HG03342 (cell line): Measurements from ENCODE around the gene CTH.
"Not testable (repeated sequence)": the region's sequence is repeated elsewhere in the genome, so short reads cannot be mapped to it uniquely, and the experiment has no call there.

Experiments
- ATAC-seq: cut with Tn5 transposase; IDR thresholded peaks from one replicate; pipeline ENCODE4 v1.9.1; 2021; ENCODE audit warnings: mild to moderate bottlenecking, moderate library complexity; ENCODE audit not compliant: unreplicated experiment

Gene CTH

GRCh38 chr1:70410604-70411359 lies at the start of gene CTH:
CTH (plus strand) TSS chr1:70411268; CDS start chr1:70411416, 148 bp downstream.
- peak; percentile 95 for ATAC-seq

GRCh38 chr1:70361727-70362398 lies 49.2 kb upstream of the CTH start:
- no peak for ATAC-seq

DNA sequence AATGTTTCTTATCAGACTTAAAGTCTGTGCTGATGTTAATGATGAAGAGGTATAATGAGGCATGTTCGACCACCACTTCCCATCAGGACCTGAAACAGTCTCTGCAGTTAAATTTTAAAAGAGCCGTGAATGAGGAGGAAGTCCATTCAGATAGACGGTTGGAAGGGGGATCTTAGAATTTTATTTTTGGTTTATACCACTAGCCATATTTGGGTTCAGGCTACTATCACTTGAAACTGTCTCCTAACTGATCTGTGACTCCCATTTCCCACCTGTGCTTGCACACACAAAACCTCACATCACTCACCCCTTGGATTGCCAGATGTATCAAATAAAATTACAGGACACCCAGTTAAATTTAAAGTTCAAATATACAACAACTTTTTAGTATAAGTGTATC lies 46.6 kb upstream of the CTH start:
- no peak for ATAC-seq

DNA sequence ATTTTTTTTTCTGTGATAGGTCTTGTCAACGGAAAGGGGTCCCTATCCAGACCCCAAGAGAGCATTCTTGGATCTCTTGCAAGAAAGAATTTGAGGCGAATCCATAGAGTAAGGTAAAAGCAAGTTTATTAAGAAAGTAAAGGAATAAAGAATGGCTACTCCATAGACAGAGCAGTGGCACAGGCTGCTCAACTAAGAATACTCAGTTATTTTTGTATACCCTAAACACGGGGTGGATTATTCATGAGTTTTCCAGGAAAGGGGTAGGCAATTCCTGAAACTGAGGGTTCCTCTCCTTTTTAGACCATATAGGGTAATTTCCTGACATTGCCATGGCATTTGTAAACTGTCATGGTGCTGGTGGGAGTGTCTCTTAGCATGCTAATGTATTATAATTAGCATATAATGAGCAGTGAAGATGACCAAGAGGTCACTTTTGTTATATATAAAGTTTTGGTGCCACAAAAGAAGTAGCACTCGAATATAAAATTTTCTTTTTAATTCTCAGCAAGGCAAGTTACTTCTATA lies 44.6 kb upstream of the CTH start:
- ATAC-seq, result not testable (repeated sequence)

GRCh38 chr1:70366997-70367396 lies 44.1 kb upstream of the CTH start:
- not testable (repeated sequence) for ATAC-seq

GRCh38 chr1:70367397-70367796 lies 43.7 kb upstream of the CTH start:
- not testable (repeated sequence) for ATAC-seq

DNA sequence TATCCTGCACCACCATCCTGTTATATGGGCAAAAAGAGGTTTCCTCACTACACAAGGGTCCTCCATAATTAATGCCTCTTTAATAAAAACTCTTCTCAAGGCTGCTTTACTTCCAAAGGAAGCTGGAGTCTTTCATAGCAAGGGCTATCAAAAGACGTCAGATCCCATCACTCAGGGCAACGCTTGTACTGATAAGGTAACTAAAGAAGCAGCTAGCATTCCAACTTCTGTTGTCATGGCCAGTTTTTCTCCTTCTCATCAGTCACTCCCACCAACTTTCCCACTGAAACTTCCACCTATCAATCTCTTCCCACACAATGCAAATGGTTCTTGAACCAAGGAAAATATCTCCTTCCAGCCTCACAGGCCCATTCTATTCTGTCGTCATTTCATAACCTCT lies 39.5 kb upstream of the CTH start:
- ATAC-seq, result not testable (repeated sequence)

DNA sequence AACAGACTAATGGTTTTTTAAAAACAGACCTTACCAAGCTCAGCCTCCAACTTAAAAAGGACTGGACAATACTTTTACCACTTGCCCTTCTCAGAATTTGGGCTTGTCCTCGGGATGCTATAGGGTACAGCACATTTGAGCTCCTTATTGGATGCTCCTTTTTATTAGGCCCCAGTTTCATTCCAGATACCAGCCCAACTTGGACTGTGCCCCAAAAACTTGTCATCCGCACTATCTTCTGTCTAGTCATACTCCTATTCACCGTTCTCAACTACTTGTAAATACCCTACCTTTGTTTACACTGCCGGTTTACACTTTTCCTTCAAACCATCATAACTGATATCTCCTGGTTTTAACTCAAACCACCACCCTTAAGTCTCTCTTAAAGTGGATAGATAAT lies 38.6 kb upstream of the CTH start:
- no peak for ATAC-seq

DNA sequence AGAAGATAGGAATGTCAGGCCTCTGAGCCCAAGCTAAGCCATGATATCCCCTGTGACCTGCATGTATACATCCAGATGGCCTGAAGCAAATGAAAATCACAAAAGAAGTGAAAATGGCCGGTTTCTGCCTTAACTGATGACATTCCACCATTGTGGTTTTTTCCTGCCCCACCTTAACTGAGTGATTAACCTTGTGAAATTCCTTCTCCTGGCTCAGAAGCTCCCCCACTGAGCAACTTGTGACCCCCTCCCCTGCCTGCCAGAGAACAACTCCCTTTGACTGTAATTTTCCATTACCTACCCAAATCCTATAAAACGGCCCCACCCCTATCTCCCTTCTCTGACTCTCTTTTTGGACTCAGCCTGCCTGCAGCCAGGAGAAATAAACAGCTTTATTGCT lies 37.5 kb upstream of the CTH start:
- ATAC-seq, result not testable (repeated sequence)

GRCh38 chr1:70376196-70376595 lies 34.9 kb upstream of the CTH start:
- ATAC-seq, result no peak

DNA sequence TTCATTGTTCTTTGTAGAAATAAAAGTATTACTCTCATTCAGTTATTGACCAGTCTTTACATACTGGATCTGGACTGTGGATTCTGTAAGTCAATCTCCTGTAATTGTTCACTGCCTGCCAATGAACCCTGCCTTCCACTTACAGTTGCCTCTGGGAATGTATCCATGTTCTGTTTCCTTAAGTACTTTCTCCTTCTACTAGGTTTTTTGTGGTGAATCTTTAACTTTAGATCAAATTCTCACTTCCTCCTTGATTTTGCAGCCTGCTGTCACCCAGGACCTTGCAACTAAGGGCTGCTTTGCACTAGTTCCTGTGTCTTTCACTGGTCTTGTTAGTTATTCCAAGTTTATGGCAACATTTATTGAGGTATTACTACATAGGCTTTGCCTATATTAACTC lies 28.4 kb upstream of the CTH start:
- peak; percentile 86 for ATAC-seq

GRCh38 chr1:70383483-70383882 lies 27.6 kb upstream of the CTH start:
- ATAC-seq, result no peak

DNA sequence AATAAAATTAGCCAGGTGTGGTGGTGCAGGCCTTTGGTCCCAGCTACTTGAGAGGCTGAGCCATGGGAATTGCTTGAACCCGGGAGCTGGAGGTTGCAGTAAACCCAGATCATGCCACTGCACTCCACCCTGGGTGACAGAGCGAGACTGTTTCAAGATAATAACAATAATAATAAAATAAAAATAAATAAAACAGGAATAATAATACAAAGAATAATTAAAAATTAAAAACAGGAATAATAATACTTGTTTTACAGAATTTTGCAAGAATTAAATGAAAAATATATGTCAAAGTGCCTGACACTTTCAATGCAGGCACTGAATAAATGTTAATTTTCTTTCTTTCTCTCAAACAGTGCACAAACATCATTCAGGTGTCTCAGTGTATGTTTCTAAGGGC lies 26.5 kb upstream of the CTH start:
- no peak for ATAC-seq

GRCh38 chr1:70385477-70385876 lies 25.6 kb upstream of the CTH start:
- ATAC-seq, result no peak

GRCh38 chr1:70386121-70386520 lies 24.9 kb upstream of the CTH start:
- no peak for ATAC-seq

DNA sequence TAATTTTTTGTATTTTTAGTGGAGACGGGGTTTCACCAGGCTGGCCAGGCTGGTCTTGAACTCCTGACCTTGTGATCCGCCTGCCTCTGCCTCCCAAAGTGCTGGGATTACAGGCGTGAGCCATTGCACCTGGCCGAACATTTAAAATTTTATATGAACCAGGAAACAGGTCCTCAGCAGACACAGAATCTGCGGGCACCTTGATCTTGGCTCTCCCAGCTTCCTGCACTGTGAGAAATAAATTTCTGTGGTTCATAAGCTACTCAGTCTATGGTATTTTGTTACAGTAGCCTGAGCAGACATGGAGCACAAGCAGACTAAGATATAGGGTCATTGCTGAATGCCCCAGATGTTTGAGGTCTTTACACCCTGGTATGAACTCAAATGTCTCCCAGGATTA lies 23.6 kb upstream of the CTH start:
- ATAC-seq, result no peak

DNA sequence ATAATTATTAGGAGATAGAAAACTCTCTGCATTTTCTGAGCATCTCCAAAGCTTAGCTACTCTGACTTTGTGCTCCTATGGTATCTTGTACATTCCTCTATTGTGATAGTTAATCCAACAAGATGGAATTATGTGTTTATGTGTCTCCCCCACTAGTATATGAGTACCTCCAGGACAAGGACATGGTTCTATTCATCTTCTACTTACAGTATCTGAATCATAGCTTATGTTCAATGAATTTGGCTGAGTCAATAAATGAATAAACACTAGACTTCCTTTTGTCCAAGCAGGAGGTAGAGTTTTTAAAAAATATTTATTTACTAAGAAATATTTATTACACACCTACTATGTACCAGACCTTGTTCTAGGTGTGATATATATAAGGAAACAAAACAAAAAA lies 18.4 kb upstream of the CTH start:
- no peak for ATAC-seq

GRCh38 chr1:70396607-70397006 lies 14.5 kb upstream of the CTH start:
- ATAC-seq, result no peak

DNA sequence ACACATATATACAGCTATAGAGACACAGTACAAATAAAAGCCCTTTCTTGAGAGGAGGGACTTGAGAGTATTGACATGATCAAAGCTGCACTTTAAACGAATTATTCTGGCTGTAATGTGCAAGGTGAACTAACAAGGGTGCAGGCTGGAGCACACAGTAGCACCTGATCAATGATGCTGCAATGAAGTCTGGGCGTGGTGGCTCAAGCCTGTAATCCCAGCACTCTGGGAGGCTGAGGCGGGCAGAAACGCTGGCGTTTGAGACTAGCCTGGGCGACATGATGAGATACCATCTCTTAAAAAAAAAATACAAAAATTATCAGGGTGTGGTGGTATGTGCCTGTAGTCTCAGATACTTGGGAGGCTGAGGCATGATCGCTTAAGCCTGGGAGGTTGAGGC lies 14.1 kb upstream of the CTH start:
- no peak for ATAC-seq

DNA sequence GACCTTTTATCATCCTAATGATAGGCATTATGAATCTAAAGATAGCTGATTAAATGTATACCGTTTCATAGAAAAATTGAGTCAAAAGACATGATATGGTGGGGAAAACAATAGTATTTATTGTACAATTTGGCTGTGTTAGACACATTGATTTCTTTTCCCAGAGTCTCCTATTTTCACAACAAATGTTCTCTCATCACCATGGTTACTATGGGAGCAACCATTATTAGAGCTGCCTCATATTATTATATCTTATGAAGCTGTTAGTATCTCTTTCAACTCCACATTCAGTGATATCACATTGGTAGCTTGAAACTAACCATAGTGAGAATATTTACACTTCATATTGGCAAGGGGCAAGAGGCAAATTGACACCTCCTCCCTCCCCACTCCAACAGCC lies 10.7 kb upstream of the CTH start:
- no peak for ATAC-seq

- no peak for ATAC-seq
Measured at GRCh38 chr1:70401974-70402373, 9.1 kb upstream of the CTH start.

DNA sequence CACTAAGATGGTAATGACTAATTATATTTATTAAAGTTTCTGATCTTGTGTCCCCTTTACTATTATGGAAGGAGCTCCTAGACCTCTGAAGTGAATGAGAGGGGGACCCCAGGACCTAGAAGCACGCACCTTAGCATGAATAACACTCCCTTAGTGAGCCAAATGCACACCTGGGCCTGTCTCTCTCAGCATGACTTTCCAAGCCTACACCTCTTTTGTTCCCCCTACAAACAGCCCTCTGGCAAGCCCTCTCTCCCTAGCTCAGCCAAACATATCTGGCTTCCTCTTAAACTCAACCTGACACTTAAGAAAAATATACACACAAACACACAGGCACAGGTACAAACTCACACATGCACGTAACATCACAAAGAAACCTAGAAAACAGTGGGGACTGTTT lies 7.3 kb upstream of the CTH start:
- ATAC-seq, result no peak
